HepG2 (cell line): ENCODE data around the gene PPCDC. TPM values are rescaled to one million over a fixed set of nuclear protein-coding genes. Genes with fewer than 3 reads are reported as not detected.

ENCODE experiments used
- ATAC-seq: fragments of 200-7000 bp; cut with Tn5 transposase; 3 replicates; pipeline ENCODE4 v1.9.1; 2020; ENCODE audit warnings: mild to moderate bottlenecking, moderate library complexity
- BruUV-seq: library from RNA; stranded (reverse); fragments of 400-500 nt; replicated peaks from 2 replicates; lab custom pipeline; 2021; lab: Mats Ljungman, UMichigan
- CTCF ChIA-PET: fragments of 300-600 bp; formaldehyde crosslinking; extraction: SDS; loops from one replicate; lab custom pipeline; 2021; ENCODE audit warnings: low total read pairs, inconsistent platforms, low intra/inter-chr PET ratio; lab: Yijun Ruan, JAX
- POLR2A ChIA-PET: fragments of 350-600 bp; sonication (Branson Sonifier 250); formaldehyde crosslinking; loops from one replicate; lab custom pipeline; 2020; ENCODE audit warnings: antibody characterized with exemption, inconsistent platforms; lab: Yijun Ruan, JAX
- DNase-seq: peaks from one replicate; pipeline ENCODE4 v3.0.0-alpha.2; 2015; ENCODE audit warnings: low spot score
- FAIRE-seq: peaks from 3 replicates; lab custom pipeline; 2011; peaks lifted over from hg19 to GRCh38; lab: Jason Lieb, UNC
- H2AFZ ChIP-seq: one replicate; pipeline ENCODE4 v1.6.1; 2011; ENCODE audit warnings: low read length, inconsistent platforms
- H3K27ac ChIP-seq: fragments of 300-600 bp; 3 replicates; pipeline ENCODE4 v1.8.0; 2011; ENCODE audit warnings: mixed run types, mild to moderate bottlenecking, mixed read lengths, low read length, inconsistent platforms; ENCODE audit not compliant: insufficient read depth; ENCODE audit errors: extremely low read length
- H3K27me3 ChIP-seq, 2 experiments: fragments of 200-600 bp in 1 of 2; 2 replicates in 1 of 2; 3 replicates in 1 of 2; pipeline versions ENCODE4 v1.6.0 to v1.8.0; 2011; ENCODE audit warnings: low read length in 2 of 2, mild to moderate bottlenecking in 2 of 2, moderate library complexity in 2 of 2, inconsistent platforms in 1 of 2; ENCODE audit not compliant: insufficient read depth in 2 of 2, control insufficient read depth in 1 of 2
- H3K36me3 ChIP-seq, 2 experiments: fragments of 200-600 bp in 1 of 2; replicated peaks in 1 of 2; 2 replicates in 1 of 2; 3 replicates in 1 of 2; pipeline versions ENCODE4 v1.5.1 to v1.8.0; 2011; ENCODE audit warnings: low read length in 2 of 2, inconsistent platforms in 1 of 2; ENCODE audit not compliant: insufficient read depth in 2 of 2, control insufficient read depth in 1 of 2
- H3K4me1 ChIP-seq: 2 replicates; pipeline ENCODE4 v1.5.1; 2012; ENCODE audit warnings: low read length, inconsistent platforms; ENCODE audit not compliant: insufficient read depth
- H3K4me2 ChIP-seq: 2 replicates; pipeline ENCODE4 v1.6.0; 2011; ENCODE audit warnings: low read depth, low read length, inconsistent platforms
- H3K4me3 ChIP-seq, 3 experiments: fragments of 200-600 bp in 1 of 3; sonication (generic), shearing (Covaris generic) in 1 of 3; replicated peaks in 1 of 3; 2 replicates each; pipeline ENCODE4 v1.5.1; 2011 to 2016; ENCODE audit warnings: low read length in 3 of 3, inconsistent platforms in 2 of 3, low read depth in 2 of 3, mild to moderate bottlenecking in 2 of 3, control low read depth in 1 of 3, mixed read lengths in 1 of 3; ENCODE audit not compliant: insufficient read depth in 1 of 3
- H3K79me2 ChIP-seq: one replicate; pipeline ENCODE4 v1.6.1; 2011; ENCODE audit warnings: low read length, inconsistent platforms; ENCODE audit not compliant: insufficient read depth
- H3K9ac ChIP-seq: 2 replicates; pipeline ENCODE4 v1.6.0; 2011; ENCODE audit warnings: mild to moderate bottlenecking, low read depth, low read length, inconsistent platforms; ENCODE audit not compliant: insufficient read depth
- H3K9me3 ChIP-seq: 2 replicates; pipeline ENCODE4 v1.5.1; 2012; ENCODE audit warnings: mild to moderate bottlenecking, low read length
- H4K20me1 ChIP-seq: 2 replicates; pipeline ENCODE4 v1.6.0; 2011; ENCODE audit warnings: inconsistent platforms, mild to moderate bottlenecking, low read length, moderate library complexity; ENCODE audit not compliant: insufficient read depth
- CBX2 ChIP-seq, 2 experiments: fragments of 200-600 bp in 1 of 2; sonication (generic); formaldehyde crosslinking in 1 of 2; IDR thresholded peaks; 2 replicates each; pipeline versions ENCODE4 v1.7.0 to v1.8.1; 2018 to 2022; ENCODE audit warnings: low read depth in 2 of 2, low read length in 1 of 2, mild to moderate bottlenecking in 1 of 2, missing genetic modification reagents in 1 of 2
- LBX2 ChIP-seq: sonication (generic); formaldehyde crosslinking; IDR thresholded peaks from 2 replicates; pipeline ENCODE4 v1.5.0; 2020; ENCODE audit warnings: missing genetic modification reagents, mild to moderate bottlenecking, borderline replicate concordance
- RNF219 ChIP-seq: sonication (generic); formaldehyde crosslinking; IDR thresholded peaks from 2 replicates; pipeline ENCODE4 v1.5.0; 2020; ENCODE audit warnings: mild to moderate bottlenecking, missing genetic modification reagents
- TRIM22 ChIP-seq: fragments of 450-650 bp; IDR thresholded peaks from 2 replicates; pipeline ENCODE4 v1.6.1; 2017
- ZFP62 ChIP-seq: sonication (generic); formaldehyde crosslinking; IDR thresholded peaks from 2 replicates; pipeline ENCODE4 v1.4.0; 2020; ENCODE audit warnings: missing genetic modification reagents
- ZNF224 ChIP-seq: sonication (generic); formaldehyde crosslinking; IDR thresholded peaks from 2 replicates; pipeline ENCODE4 v1.5.0; 2020; ENCODE audit warnings: mild to moderate bottlenecking, missing genetic modification reagents
- ZNF660 ChIP-seq: sonication (generic); formaldehyde crosslinking; IDR thresholded peaks from 2 replicates; pipeline ENCODE4 v1.5.1; 2020; ENCODE audit warnings: mild to moderate bottlenecking, low read depth, missing genetic modification reagents, borderline replicate concordance
- ZNF740 ChIP-seq: sonication (generic); formaldehyde crosslinking; IDR thresholded peaks from 2 replicates; pipeline ENCODE4 v1.4.0; 2020; ENCODE audit warnings: missing genetic modification reagents
- ZNF780A ChIP-seq: sonication (generic); formaldehyde crosslinking; IDR thresholded peaks from 2 replicates; pipeline ENCODE4 v1.8.0; 2022; ENCODE audit warnings: mild to moderate bottlenecking, missing genetic modification reagents, moderate library complexity
- ZNF83 ChIP-seq: sonication (generic); formaldehyde crosslinking; IDR thresholded peaks from 2 replicates; pipeline ENCODE4 v1.4.0; 2020; ENCODE audit warnings: missing genetic modification reagents, mild to moderate bottlenecking, borderline replicate concordance
- WGBS: methylation state at CpG from one replicate; pipeline ENCODE4 v1.1.6; 2017; ENCODE audit warnings: low lambda C conversion rate; 5-methylcytosine and 5-hydroxymethylcytosine counted together
- in situ Hi-C: cut with HindIII; loops from 2 replicates; pipeline ENCODE4 v1.10.0; 2017; ENCODE audit warnings: low pct_unique_long_range_greater_than_20kb; ENCODE audit not compliant: extremely low pct_ligation_motif_present
- intact Hi-C: fragments of 100-400 bp; cut with micrococcal nuclease; formaldehyde crosslinking; loops from one replicate; pipeline ENCODE4 v1.10.0; 2022; ENCODE audit not compliant: unreplicated experiment
- polyA plus RNA-seq, 8 experiments: library from polyadenylated mRNA; depleted of rRNA in 3 of 8; stranded (reverse) in 7 of 8; unstranded in 1 of 8; fragments of >200 nt; fragmentation: Illumina TruSeq in 4 of 8; extraction: Trizol in 4 of 8; gene quantifications; 2 replicates each; pipeline versions ENCODE4 v1.2.1 to v1.2.3, GENCODE V29; 2011 to 2016; ENCODE audit warnings: low read depth in 4 of 8, missing spikeins in 1 of 8, mixed read lengths in 1 of 8; ENCODE audit not compliant: insufficient read depth in 1 of 8
- total RNA-seq, 5 experiments: library from RNA; depleted of rRNA; stranded (reverse); fragments of >200 nt; fragmentation: Illumina TruSeq; extraction: Trizol; gene quantifications; 2 replicates each; pipeline ENCODE4 v1.2.3, GENCODE V29; 2016; ENCODE audit warnings: low read depth in 1 of 5

PPCDC gene
- total and polyA plus RNA-seq, 2 of the 13 experiments (the other 11 are each of a cell fraction or from before 2014, with no cell fraction given) = 12.3 to 12.8 TPM

- ATAC-seq = no peak
- no peak for FAIRE-seq
- CTCF ChIA-PET = no interaction called here
Measured at GRCh38 chr15:75063338-75063737, 39.9 kb downstream of the PPCDC start.

More at GRCh38 chr15:75063338-75063737, 39.9 kb downstream of the PPCDC start:
- no peaks in the 10 kb centered on the region for H4K20me1 ChIP-seq
- H3K79me2 ChIP-seq = no peaks in the 10 kb centered on the region
- no peak for TF ChIP-seq ZNF83 (CRISPR knock-in tag)
- no peak for TF ChIP-seq ZNF224 (CRISPR knock-in tag)
- TF ChIP-seq ZNF740 (CRISPR knock-in tag) = no peak
- TF ChIP-seq TRIM22 = no peak
- TF ChIP-seq ZNF780A (CRISPR knock-in tag) = no peak
- no peak for TF ChIP-seq LBX2
- no peak for TF ChIP-seq RNF219
- TF ChIP-seq CBX2 (IDR thresholded peaks at IDR 0.05; ENCODE audit: low read depth, low read length) = no peak
- no peak for TF ChIP-seq CBX2 (CRISPR knock-in tag; IDR thresholded peaks at IDR 0.05; ENCODE audit: low read depth)
- TF ChIP-seq ZNF660 (CRISPR knock-in tag) = no peak
- TF ChIP-seq ZFP62 = no peak
- H3K27ac ChIP-seq = no peak overlapping the region
- intact Hi-C loops (no loop called here), in situ Hi-C loops (no loop called here)
- POLR2A ChIA-PET = no interaction called here
- H3K27me3 ChIP-seq = no peaks in the 10 kb centered on the region
- no peak overlapping the region for H3K9ac ChIP-seq
- H3K9me3 ChIP-seq = no peaks in the 10 kb centered on the region
- BruUV-seq = no TSS peak
- H2AFZ ChIP-seq = no peak overlapping the region
- H3K36me3 ChIP-seq = no peaks in the 10 kb centered on the region
- H3K4me1 ChIP-seq = peaks cover 75% of the 10 kb centered on the region
- no peak overlapping the region for H3K4me3 ChIP-seq
- H3K4me2 ChIP-seq = no peak overlapping the region
- 76% methylated on average over 4 of the region's 4 CpGs for WGBS
- DNase-seq = no peak
